GM18951 (cell line): ENCODE measurements around the gene DYNLT2B.
"Not testable (repeated sequence)": the region's sequence is repeated elsewhere in the genome, so short reads cannot be mapped to it uniquely, and the experiment has no call there.

Experiments
- POLR2A ChIP-seq: IDR thresholded peaks from 4 replicates; pipeline ENCODE4 v1.6.1; 2011; ENCODE audit warnings: mild to moderate bottlenecking; ENCODE audit not compliant: insufficient read length, insufficient read depth; ENCODE audit errors: extremely low read depth
- in situ Hi-C: fragments of 300-500 bp; cut with MboI; formaldehyde crosslinking; loops from one replicate; pipeline ENCODE4 v1.12.0; 2022; ENCODE audit warnings: low sequenced_read_pairs, mixed read lengths, inconsistent platforms; ENCODE audit not compliant: unreplicated experiment

The DYNLT2B gene

GRCh38 chr3:196317687-196318467 is at the start of gene DYNLT2B:
Gene DYNLT2B, minus strand, starts transcription at chr3:196318240. Its CDS starts 88 bp downstream, at chr3:196318152.
- in situ Hi-C loops, result no loop called here
- peak; percentile 89 for TF ChIP-seq POLR2A

GRCh38 chr3:196365736-196366135 is 47.7 kb upstream of the DYNLT2B start:
- TF ChIP-seq POLR2A, result no peak

GRCh38 chr3:196360586-196360985 is 42.5 kb upstream of the DYNLT2B start:
- no peak for TF ChIP-seq POLR2A
- in situ Hi-C loops, result no loop called here

More at GRCh38 chr3:196365736-196366135, 47.7 kb upstream of the DYNLT2B start:
- in situ Hi-C loops, result no loop called here

GRCh38 chr3:196358540-196358939 is 40.5 kb upstream of the DYNLT2B start:
- in situ Hi-C loops, result not testable (repeated sequence)

- TF ChIP-seq POLR2A, result no peak
- in situ Hi-C loops, result no loop called here
These were observed 39.9 kb upstream of the DYNLT2B start for GRCh38 chr3:196357905-196358304.

- in situ Hi-C loops, result no loop called here
- no peak for TF ChIP-seq POLR2A
These were observed 38.5 kb upstream of the DYNLT2B start for GRCh38 chr3:196356556-196356955.

GRCh38 chr3:196355668-196356067 is 37.6 kb upstream of the DYNLT2B start:
- no peak for TF ChIP-seq POLR2A
- in situ Hi-C loops, result no loop called here

GRCh38 chr3:196354132-196354531 is 36.1 kb upstream of the DYNLT2B start:
- TF ChIP-seq POLR2A, result no peak
- in situ Hi-C loops, result no loop called here

GRCh38 chr3:196351541-196351940 is 33.5 kb upstream of the DYNLT2B start:
- no peak for TF ChIP-seq POLR2A
- in situ Hi-C loops, result no loop called here

- in situ Hi-C loops, result no loop called here
These were observed 32.0 kb upstream of the DYNLT2B start for GRCh38 chr3:196350067-196350466.

GRCh38 chr3:196348698-196349097 is 30.7 kb upstream of the DYNLT2B start:
- in situ Hi-C loops, result no loop called here
- no peak for TF ChIP-seq POLR2A

More at GRCh38 chr3:196350067-196350466, 32.0 kb upstream of the DYNLT2B start:
- TF ChIP-seq POLR2A, result no peak

GRCh38 chr3:196344663-196345062 is 26.6 kb upstream of the DYNLT2B start:
- in situ Hi-C loops, result no loop called here
- TF ChIP-seq POLR2A, result no peak

GRCh38 chr3:196343917-196344316 is 25.9 kb upstream of the DYNLT2B start:
- in situ Hi-C loops, result not testable (repeated sequence)

GRCh38 chr3:196341137-196341536 is 23.1 kb upstream of the DYNLT2B start:
- no peak for TF ChIP-seq POLR2A
- in situ Hi-C loops, result no loop called here
